Measurements from ENCODE around the gene CNTNAP2. TPM values are rescaled to one million over a fixed set of nuclear protein-coding genes. Genes with fewer than 3 reads are reported as not detected.

The CNTNAP2 gene
- total and polyA plus RNA-seq, 2 of the 8 experiments (the other 6 are each of a cell fraction or from before 2014, with no cell fraction given): 27.9 to 71.0 TPM

- Histone ChIP-seq H3K4me1 (replicated peaks in 1 of 4; ENCODE audit: control insufficient read depth in 3 of 4, insufficient read depth in 4 of 4, low read length in 3 of 4) (peaks cover 0 to 2% (median 0%) of the 10 kb centered on the region in 4 experiments; a peak in 1 of 7 replicates), H4K91ac (replicated peaks; ENCODE audit: insufficient read length, low read length) (no peak overlapping the region), H3K56ac (replicated peaks; ENCODE audit: insufficient read length, low read depth, low read length) (no peak overlapping the region), H3K79me1 (ENCODE audit: low read depth, low read length) (no peaks in the 10 kb centered on the region), H3K9ac (replicated peaks in 1 of 4; ENCODE audit: extremely low read depth in 1 of 4, low read depth in 3 of 4, low read length in 3 of 4) (no peak overlapping the region), H2BK15ac (ENCODE audit: low read length) (no peak overlapping the region), H4K20me1 (replicated peaks in 1 of 2; ENCODE audit: control insufficient read depth in 1 of 2, insufficient read depth in 2 of 2, low read length in 2 of 2) (no peaks in the 10 kb centered on the region), H3K23ac (ENCODE audit: insufficient read length) (no peak overlapping the region), H2AFZ (ENCODE audit: low read length) (no peak overlapping the region), H3K4me3 (ENCODE audit: extremely low read depth in 1 of 4, insufficient read depth in 2 of 4, low read depth in 3 of 4, low read length in 4 of 4) (no peak overlapping the region), H2AK5ac (ENCODE audit: low read depth, low read length) (no peak overlapping the region), H3K23me2 (ENCODE audit: low read depth, low read length) (no peaks in the 10 kb centered on the region), H2BK5ac (ENCODE audit: low read depth, low read length) (no peak overlapping the region), H3K27ac (ENCODE audit: low read depth, low read length) (no peak overlapping the region), H3K14ac (ENCODE audit: insufficient read length) (no peak overlapping the region), H3K4ac (replicated peaks; ENCODE audit: insufficient read length, low read depth, low read length) (no peak overlapping the region), H2BK12ac (ENCODE audit: low read depth, low read length) (no peak overlapping the region), H4K5ac (ENCODE audit: insufficient read length, low read depth, low read length) (no peak overlapping the region), H3K79me2 (ENCODE audit: control insufficient read depth in 1 of 2, insufficient read depth in 2 of 2, low read length in 2 of 2) (no peaks in the 10 kb centered on the region), H3K27me3 (replicated peaks in 1 of 4; ENCODE audit: control insufficient read depth in 3 of 4, extremely low read depth in 1 of 4, insufficient read depth in 3 of 4, low read length in 3 of 4) (no peaks in the 10 kb centered on the region), H2BK120ac (replicated peaks; ENCODE audit: low read depth, low read length) (no peak overlapping the region), H3K4me2 (ENCODE audit: insufficient read depth in 1 of 2, low read depth in 2 of 2, low read length in 2 of 2) (no peak overlapping the region), H3K36me3 (ENCODE audit: control insufficient read depth in 2 of 4, insufficient read depth in 4 of 4, low read length in 3 of 4) (no peaks in the 10 kb centered on the region), H3K9me3 (ENCODE audit: insufficient read depth in 2 of 2, low read depth in 1 of 2, low read length in 1 of 2) (no peaks in the 10 kb centered on the region), H3K18ac (ENCODE audit: extremely low read depth, low read length) (no peak overlapping the region), H2BK20ac (ENCODE audit: low read length) (no peak overlapping the region), H4K8ac (ENCODE audit: extremely low read depth, insufficient read depth, low read length) (no peak overlapping the region)
- WGBS, 2 experiments (ENCODE audit: extremely low coverage in 1 of 2, insufficient coverage in 1 of 2, insufficient read length in 1 of 2, insufficient replicate concordance in 2 of 2, low coverage in 1 of 2, low lambda C conversion rate in 2 of 2, missing lambda C conversion rate in 1 of 2): 93% methylated on average over 5 of the region's 5 CpGs; no CpG with 5 or more reads in 1 of the 2 experiments
- ChIA-PET POLR2A (ENCODE audit: partially characterized antibody) (no interaction called here), CTCF (ENCODE audit: partially characterized antibody) (interaction anchor here (0.6 to 3.1 kb wide), 10 partner anchors 8 to 896 kb away, joined by 3 to 15 read pairs (median 5); no protein-coding TSS in a partner anchor)
- no peak for DNase-seq (ENCODE audit: low read depth in 1 of 2, low spot score in 2 of 2)
- FAIRE-seq: no peak
- TF ChIP-seq RFX5 (IDR thresholded peaks at IDR 0.05; ENCODE audit: borderline replicate concordance, low read depth, low read length) (no peak), CTBP2 (IDR thresholded peaks at IDR 0.05; ENCODE audit: borderline replicate concordance, insufficient read depth, insufficient read length, low read length) (no peak), TAF7 (optimal IDR thresholded peaks at IDR 0.05; ENCODE audit: borderline replicate concordance, low read depth, low read length) (no peak), TAF1 (IDR thresholded peaks at IDR 0.05; ENCODE audit: low read depth, low read length) (no peak), RXRA (IDR thresholded peaks at IDR 0.05; ENCODE audit: insufficient read depth, low read depth, low read length) (no peak), SIRT6 (IDR thresholded peaks at IDR 0.05; ENCODE audit: low read length) (no peak), TBP (IDR thresholded peaks at IDR 0.05; ENCODE audit: low read depth, low read length) (no peak), SIX5 (IDR thresholded peaks at IDR 0.05; ENCODE audit: low read depth, low read length) (no peak), RBBP5 (IDR thresholded peaks at IDR 0.05; ENCODE audit: borderline replicate concordance, low read depth, low read length) (no peak), SIN3A (conservative IDR thresholded peaks at IDR 0.05 in 1 of 2, IDR thresholded peaks at IDR 0.05 in 1 of 2; ENCODE audit: low read depth in 1 of 2, low read length in 2 of 2) (no peak), CTCF (IDR thresholded peaks at IDR 0.05; ENCODE audit: control extremely low read depth in 1 of 3, insufficient read depth in 1 of 3, low read depth in 1 of 3, low read length in 3 of 3) (no peak), SP4 (IDR thresholded peaks at IDR 0.05; ENCODE audit: low read length) (no peak)
Observed at GRCh38 chr7:146773506-146773905, 656.9 kb downstream of the CNTNAP2 start.
